ENCODE measurements around the gene EFL1. TPM values are rescaled to one million over a fixed set of nuclear protein-coding genes. Genes with fewer than 3 reads are reported as not detected.
"Not testable (repeated sequence)": the region's sequence is repeated elsewhere in the genome, so short reads cannot be mapped to it uniquely, and the experiment has no call there.

Gene EFL1
- total RNA-seq, 4 donors from 2014 or later, result 18.3 to 25.3 (median 22.2) TPM

DNA sequence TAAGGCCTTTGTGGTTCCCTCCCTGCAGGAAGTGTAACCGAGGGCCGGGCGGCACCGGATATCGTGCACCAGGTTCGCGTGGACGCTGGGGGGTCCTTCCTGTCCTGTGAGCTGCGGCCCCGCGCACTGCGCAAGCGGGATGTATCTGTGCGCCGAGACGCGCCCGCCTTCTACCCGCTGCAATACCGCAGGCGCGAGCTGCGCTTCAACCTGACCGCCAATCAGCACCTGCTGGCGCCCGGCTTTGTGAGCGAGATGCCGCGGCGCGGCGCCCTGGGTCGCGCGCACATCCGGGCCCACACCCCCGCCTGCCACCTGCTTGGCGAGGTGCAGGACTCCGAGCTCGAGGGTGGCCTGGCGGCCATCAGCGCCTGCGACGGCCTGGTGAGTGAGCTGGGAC lies 36.0 kb upstream of the EFL1 start:
- no peaks in the 10 kb centered on the region for H3K36me3 ChIP-seq
- no peak overlapping the region for H3K27ac ChIP-seq
- H3K27me3 ChIP-seq, result peaks cover 7% of the 10 kb centered on the region
- no peak overlapping the region for H3K4me3 ChIP-seq
- TF ChIP-seq, protein P1, sequence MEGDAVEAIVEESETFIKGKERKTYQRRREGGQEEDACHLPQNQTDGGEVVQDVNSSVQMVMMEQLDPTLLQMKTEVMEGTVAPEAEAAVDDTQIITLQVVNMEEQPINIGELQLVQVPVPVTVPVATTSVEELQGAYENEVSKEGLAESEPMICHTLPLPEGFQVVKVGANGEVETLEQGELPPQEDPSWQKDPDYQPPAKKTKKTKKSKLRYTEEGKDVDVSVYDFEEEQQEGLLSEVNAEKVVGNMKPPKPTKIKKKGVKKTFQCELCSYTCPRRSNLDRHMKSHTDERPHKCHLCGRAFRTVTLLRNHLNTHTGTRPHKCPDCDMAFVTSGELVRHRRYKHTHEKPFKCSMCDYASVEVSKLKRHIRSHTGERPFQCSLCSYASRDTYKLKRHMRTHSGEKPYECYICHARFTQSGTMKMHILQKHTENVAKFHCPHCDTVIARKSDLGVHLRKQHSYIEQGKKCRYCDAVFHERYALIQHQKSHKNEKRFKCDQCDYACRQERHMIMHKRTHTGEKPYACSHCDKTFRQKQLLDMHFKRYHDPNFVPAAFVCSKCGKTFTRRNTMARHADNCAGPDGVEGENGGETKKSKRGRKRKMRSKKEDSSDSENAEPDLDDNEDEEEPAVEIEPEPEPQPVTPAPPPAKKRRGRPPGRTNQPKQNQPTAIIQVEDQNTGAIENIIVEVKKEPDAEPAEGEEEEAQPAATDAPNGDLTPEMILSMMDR (IDR thresholded peaks at IDR 0.05), result no peak
- TF ChIP-seq POLR2AphosphoS5 (IDR thresholded peaks at IDR 0.05) (no peak), EP300 (IDR thresholded peaks at IDR 0.05) (no peak), POLR2A (IDR thresholded peaks at IDR 0.05) (no peak)
- H3K9me3 ChIP-seq, result no peaks in the 10 kb centered on the region
- DNase-seq (ENCODE audit: low spot score in 2 of 2), result no peak
- 33% methylated on average over 30 of the region's 44 CpGs for WGBS
- H3K4me1 ChIP-seq, result peaks cover 5% of the 10 kb centered on the region

DNA sequence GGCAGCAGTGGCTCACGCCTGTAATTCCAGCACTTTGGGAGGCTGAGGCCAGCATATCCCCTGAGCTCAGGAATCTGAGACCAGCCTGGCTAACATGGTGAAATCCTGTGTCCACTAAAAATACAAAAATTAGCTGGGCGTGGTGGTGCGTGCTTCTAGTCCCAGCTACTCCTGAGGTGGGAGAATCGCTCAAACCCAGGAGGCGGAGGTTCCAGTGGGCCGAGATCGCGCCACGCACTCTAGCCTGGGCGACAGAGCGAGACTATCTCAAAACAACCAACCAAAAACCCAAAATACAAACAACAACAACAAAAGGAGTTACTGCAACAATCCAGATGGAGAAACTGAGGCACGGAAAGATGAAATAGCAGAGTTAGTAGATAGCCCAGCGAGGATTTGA lies 35.5 kb upstream of the EFL1 start:
- DNase-seq (ENCODE audit: low spot score in 2 of 2), result no peak
- peaks cover 7% of the 10 kb centered on the region for H3K27me3 ChIP-seq
- TF ChIP-seq, protein P1 (IDR thresholded peaks at IDR 0.05), result no peak
- TF ChIP-seq POLR2AphosphoS5 (IDR thresholded peaks at IDR 0.05), result no peak
- TF ChIP-seq EP300 (IDR thresholded peaks at IDR 0.05), result no peak
- no peak for TF ChIP-seq POLR2A (IDR thresholded peaks at IDR 0.05)
- 97% methylated on average over 13 of the region's 13 CpGs for WGBS
- peaks cover 5% of the 10 kb centered on the region for H3K4me1 ChIP-seq
- no peaks in the 10 kb centered on the region for H3K36me3 ChIP-seq
- H3K27ac ChIP-seq, result no peak overlapping the region
- no peaks in the 10 kb centered on the region for H3K9me3 ChIP-seq
- no peak overlapping the region for H3K4me3 ChIP-seq

DNA sequence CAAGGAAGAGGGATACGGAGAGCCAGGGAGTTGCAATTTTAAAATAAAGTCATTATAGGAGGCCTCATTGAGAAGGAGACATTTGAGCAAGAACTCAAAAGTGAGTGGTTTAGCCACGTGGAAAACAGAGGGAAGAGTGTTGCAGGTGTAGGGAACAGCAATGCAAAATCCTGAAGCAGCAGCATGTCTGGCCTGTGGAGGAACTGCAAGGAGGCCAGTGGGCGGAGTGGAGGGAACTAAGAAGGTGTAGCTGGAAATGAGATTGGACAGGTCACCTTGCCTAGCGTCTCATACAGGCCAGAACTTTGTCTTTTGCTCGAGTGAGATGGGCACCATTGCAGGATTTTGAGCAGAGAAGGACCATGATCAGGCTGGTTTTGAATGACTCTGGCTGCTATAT lies 35.0 kb upstream of the EFL1 start:
- peaks cover 7% of the 10 kb centered on the region for H3K27me3 ChIP-seq
- DNase-seq (ENCODE audit: low spot score in 2 of 2), result no peak
- H3K27ac ChIP-seq, result no peak overlapping the region
- H3K4me1 ChIP-seq, result peaks cover 5% of the 10 kb centered on the region
- H3K9me3 ChIP-seq, result no peaks in the 10 kb centered on the region
- TF ChIP-seq POLR2A (IDR thresholded peaks at IDR 0.05) (no peak), EP300 (IDR thresholded peaks at IDR 0.05) (no peak), POLR2AphosphoS5 (IDR thresholded peaks at IDR 0.05) (no peak)
- TF ChIP-seq, protein P1 (IDR thresholded peaks at IDR 0.05), result no peak
- no peak overlapping the region for H3K4me3 ChIP-seq
- WGBS, result 92% methylated on average over 5 of the region's 5 CpGs
- H3K36me3 ChIP-seq, result no peaks in the 10 kb centered on the region

DNA sequence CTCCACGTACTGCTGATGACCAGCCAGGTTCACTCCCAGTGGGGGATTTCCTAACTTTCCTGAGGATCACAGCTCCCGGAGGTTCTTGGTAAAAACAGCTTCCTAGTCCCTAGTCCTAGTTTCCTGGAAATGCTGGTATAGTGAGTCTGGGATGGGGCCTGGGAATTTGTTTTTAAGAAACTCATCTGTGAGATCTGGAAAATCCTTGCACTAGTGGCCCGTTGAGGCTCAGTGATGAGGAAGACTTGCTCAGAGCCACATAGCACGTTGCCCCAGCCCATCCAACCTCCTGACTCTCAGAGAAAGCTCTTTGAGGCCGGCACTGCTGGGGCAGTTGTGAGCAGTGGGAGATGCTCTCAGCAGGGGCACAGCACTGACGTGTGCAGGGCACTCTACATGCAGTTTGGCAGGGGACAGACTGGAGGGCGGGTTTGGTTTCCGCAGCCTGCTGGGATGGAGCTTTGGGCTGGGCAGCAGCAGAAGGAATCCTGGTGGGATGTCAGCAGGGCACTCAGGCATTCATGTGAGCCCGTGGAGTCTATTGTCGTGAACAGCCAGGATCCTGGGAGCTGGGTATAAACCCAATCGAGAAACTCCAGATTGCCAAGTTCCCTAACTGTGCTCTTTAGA lies 31.6 kb upstream of the EFL1 start:
- H3K4me3 ChIP-seq, result no peak overlapping the region
- 62% methylated on average over 11 of the region's 11 CpGs for WGBS
- peaks cover 7% of the 10 kb centered on the region for H3K27me3 ChIP-seq
- no peak for DNase-seq (ENCODE audit: low spot score in 2 of 2)
- peaks cover 5% of the 10 kb centered on the region for H3K4me1 ChIP-seq
- H3K27ac ChIP-seq, result no peak overlapping the region
- no peaks in the 10 kb centered on the region for H3K9me3 ChIP-seq
- TF ChIP-seq, protein P1 (IDR thresholded peaks at IDR 0.05), result no peak
- no peak for TF ChIP-seq EP300 (IDR thresholded peaks at IDR 0.05)
- TF ChIP-seq POLR2AphosphoS5 (IDR thresholded peaks at IDR 0.05), result no peak
- TF ChIP-seq POLR2A (IDR thresholded peaks at IDR 0.05), result no peak
- no peaks in the 10 kb centered on the region for H3K36me3 ChIP-seq

DNA sequence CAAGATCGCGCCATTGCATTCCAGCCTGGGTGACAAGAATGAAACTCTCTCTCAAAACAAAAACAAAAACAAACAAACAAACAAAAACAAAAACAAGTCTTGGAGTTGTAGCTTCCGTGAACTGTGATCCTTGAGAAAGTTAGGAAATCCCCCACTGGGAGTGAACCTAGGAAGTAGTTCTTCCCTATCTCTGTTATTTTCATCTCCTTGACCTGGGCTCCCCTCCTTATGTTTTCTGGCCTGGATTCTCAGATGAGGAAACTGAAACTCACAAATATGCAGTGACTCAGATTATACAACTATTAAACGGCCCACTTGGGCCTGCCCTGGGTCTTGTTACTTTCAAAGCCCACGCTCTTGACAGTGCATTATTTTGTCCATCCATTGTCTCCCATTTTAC lies 29.7 kb upstream of the EFL1 start:
- WGBS, result 89% methylated on average over 5 of the region's 5 CpGs
- Histone ChIP-seq H3K4me3 (no peak overlapping the region), H3K4me1 (no peaks in the 10 kb centered on the region), H3K9me3 (no peaks in the 10 kb centered on the region), H3K27me3 (no peaks in the 10 kb centered on the region), H3K27ac (no peak overlapping the region), H3K36me3 (no peaks in the 10 kb centered on the region)
- no peak for DNase-seq (ENCODE audit: low spot score in 2 of 2)
- TF ChIP-seq POLR2A (IDR thresholded peaks at IDR 0.05) (no peak), EP300 (IDR thresholded peaks at IDR 0.05) (no peak), POLR2AphosphoS5 (IDR thresholded peaks at IDR 0.05) (no peak)
- TF ChIP-seq, protein P1 (IDR thresholded peaks at IDR 0.05), result no peak

DNA sequence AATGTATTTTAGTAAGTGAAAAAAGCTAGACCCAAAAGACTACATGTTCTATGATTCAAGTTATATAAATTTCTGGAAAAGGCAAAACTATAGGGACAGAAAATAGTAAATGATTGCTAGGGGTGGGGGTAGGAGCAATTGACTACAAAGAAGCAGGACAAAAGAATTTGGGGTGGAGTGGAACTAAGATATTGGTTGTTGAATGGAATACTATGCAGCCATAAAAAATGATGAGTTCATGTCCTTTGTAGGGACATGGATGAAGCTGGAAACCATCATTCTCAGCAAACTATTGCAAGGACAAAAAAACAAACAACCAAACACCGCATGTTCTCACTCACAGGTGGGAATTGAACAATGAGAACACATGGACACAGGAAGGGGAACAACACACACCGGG lies 25.7 kb upstream of the EFL1 start:
- H3K36me3 ChIP-seq; DNase-seq (ENCODE audit: low spot score in 2 of 2); H3K27ac ChIP-seq; H3K4me3 ChIP-seq; H3K4me1 ChIP-seq; H3K9me3 ChIP-seq; H3K27me3 ChIP-seq: not testable (repeated sequence)
- WGBS, result 89% methylated on average over 2 of the region's 2 CpGs

DNA sequence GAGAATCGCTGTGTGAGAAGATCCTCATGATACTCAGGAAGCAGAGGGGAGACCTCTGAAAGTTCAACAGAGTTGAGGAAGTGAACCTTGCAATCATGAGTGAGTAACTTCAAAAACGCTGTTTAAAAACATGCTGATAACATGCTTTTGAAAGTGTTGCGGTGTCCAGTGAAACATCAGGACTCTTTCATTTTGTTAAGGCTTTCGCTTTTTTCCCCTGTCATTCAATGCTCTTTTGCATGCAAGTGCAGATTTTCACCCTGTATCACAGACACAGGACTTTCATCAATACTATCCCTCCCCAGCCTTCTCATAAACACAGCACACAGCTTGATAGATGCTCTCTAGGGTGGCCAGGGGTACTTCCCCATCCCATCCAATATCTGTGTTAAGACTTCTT lies 23.9 kb upstream of the EFL1 start:
- H3K36me3 ChIP-seq; H3K27me3 ChIP-seq; H3K4me3 ChIP-seq; H3K9me3 ChIP-seq; H3K27ac ChIP-seq; H3K4me1 ChIP-seq; DNase-seq (ENCODE audit: low spot score in 2 of 2): not testable (repeated sequence)
- WGBS, result 85% methylated on average over 4 of the region's 4 CpGs

DNA sequence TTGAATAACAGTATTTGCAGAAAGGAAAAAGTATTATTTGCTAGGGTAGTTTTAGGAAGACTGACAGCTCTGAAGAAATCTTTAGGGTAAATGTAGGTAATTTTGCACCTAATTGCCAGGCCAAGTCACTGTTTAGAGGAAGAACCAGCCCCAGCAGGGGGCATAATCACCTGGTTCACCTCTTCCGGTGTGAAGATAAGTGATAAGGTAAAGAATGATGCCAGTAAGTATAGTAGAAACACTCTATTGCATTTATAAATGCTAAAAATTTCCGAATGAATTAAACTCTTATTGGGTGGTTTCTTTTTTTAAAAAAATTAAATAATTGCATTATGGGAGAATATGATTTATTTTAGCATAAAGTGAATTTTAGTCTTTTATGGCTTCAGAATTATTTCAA lies 21.8 kb upstream of the EFL1 start:
- DNase-seq (ENCODE audit: low spot score in 2 of 2); H3K4me1 ChIP-seq; H3K4me3 ChIP-seq; H3K9me3 ChIP-seq; H3K36me3 ChIP-seq; H3K27ac ChIP-seq; H3K27me3 ChIP-seq: not testable (repeated sequence)
- 74% methylated on average over 2 of the region's 2 CpGs for WGBS

All from suprapubic skin (tissue), 4 donors.